Left ventricle myocardium inferior (tissue), 1 donor: ENCODE measurements around the gene SLC51A. TPM values are rescaled to one million over a fixed set of nuclear protein-coding genes. Genes with fewer than 3 reads are reported as not detected.

Experiments used
- DNase-seq: peaks from one replicate; pipeline ENCODE4 v3.0.0-alpha.2; 2020
- H3K27ac ChIP-seq: fragments of 200-600 bp; replicated peaks from 2 replicates; pipeline ENCODE4 v1.8.0; 2021
- H3K27me3 ChIP-seq: fragments of 200-600 bp; 2 replicates; pipeline ENCODE4 v1.8.0; 2021; ENCODE audit warnings: low read depth
- H3K36me3 ChIP-seq: fragments of 200-600 bp; 2 replicates; pipeline ENCODE4 v1.8.0; 2021
- H3K4me1 ChIP-seq: fragments of 200-600 bp; 2 replicates; pipeline ENCODE4 v1.8.0; 2021
- H3K4me3 ChIP-seq: fragments of 200-600 bp; 2 replicates; pipeline ENCODE4 v1.8.0; 2021; ENCODE audit warnings: mild to moderate bottlenecking, moderate library complexity
- H3K9me3 ChIP-seq: fragments of 200-600 bp; replicated peaks from 2 replicates; pipeline ENCODE4 v1.8.0; 2021
- intact Hi-C: fragments of 100-400 bp; cut with micrococcal nuclease; formaldehyde crosslinking; loops from one replicate; pipeline ENCODE4 v1.11.0; 2022
- total RNA-seq: library from RNA; stranded (reverse); fragmentation: NEBNext Ultra II Directional; extraction: Animal tissue kit (Norgen Biotek cat#: 25700); gene quantifications from one replicate; pipeline ENCODE4 v1.2.1, GENCODE V29; 2021
- TF ChIP-seq, protein P1 (sequence below): fragments of 200-600 bp; IDR thresholded peaks from 2 replicates; pipeline ENCODE4 v1.8.0; 2021; ENCODE audit warnings: antibody characterized with exemption, mild to moderate bottlenecking, borderline replicate concordance
- donor health status: DM: no; HTN: yes; CAD: no; lungs with severe emphysema.

SLC51A gene
- total RNA-seq, 1 donor from 2014 or later, result not detected

GRCh38 chr3:196219970-196220311 is 3.6 kb downstream of the SLC51A start:
- H3K9me3 ChIP-seq, result no peaks in the 10 kb centered on the region
- peak overlapping the region; percentile 53 for H3K4me3 ChIP-seq
- no peak for DNase-seq
- no peaks in the 10 kb centered on the region for H3K36me3 ChIP-seq
- H3K27ac ChIP-seq, result no peak overlapping the region
- intact Hi-C loops, result no loop called here
- peaks cover 12% of the 10 kb centered on the region for H3K4me1 ChIP-seq
- TF ChIP-seq, protein P1, sequence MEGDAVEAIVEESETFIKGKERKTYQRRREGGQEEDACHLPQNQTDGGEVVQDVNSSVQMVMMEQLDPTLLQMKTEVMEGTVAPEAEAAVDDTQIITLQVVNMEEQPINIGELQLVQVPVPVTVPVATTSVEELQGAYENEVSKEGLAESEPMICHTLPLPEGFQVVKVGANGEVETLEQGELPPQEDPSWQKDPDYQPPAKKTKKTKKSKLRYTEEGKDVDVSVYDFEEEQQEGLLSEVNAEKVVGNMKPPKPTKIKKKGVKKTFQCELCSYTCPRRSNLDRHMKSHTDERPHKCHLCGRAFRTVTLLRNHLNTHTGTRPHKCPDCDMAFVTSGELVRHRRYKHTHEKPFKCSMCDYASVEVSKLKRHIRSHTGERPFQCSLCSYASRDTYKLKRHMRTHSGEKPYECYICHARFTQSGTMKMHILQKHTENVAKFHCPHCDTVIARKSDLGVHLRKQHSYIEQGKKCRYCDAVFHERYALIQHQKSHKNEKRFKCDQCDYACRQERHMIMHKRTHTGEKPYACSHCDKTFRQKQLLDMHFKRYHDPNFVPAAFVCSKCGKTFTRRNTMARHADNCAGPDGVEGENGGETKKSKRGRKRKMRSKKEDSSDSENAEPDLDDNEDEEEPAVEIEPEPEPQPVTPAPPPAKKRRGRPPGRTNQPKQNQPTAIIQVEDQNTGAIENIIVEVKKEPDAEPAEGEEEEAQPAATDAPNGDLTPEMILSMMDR, result no peak
- H3K27me3 ChIP-seq, result peaks cover 20% of the 10 kb centered on the region

- Histone ChIP-seq H3K27me3 (peaks cover 14% of the 10 kb centered on the region), H3K4me3 (no peak overlapping the region), H3K9me3 (no peaks in the 10 kb centered on the region), H3K4me1 (peaks cover 12% of the 10 kb centered on the region), H3K27ac (no peak overlapping the region), H3K36me3 (no peaks in the 10 kb centered on the region)
- no peak for DNase-seq
- intact Hi-C loops, result no loop called here
- TF ChIP-seq, protein P1, result no peak
Observed at GRCh38 chr3:196220587-196220986, 4.3 kb downstream of the SLC51A start.

DNA sequence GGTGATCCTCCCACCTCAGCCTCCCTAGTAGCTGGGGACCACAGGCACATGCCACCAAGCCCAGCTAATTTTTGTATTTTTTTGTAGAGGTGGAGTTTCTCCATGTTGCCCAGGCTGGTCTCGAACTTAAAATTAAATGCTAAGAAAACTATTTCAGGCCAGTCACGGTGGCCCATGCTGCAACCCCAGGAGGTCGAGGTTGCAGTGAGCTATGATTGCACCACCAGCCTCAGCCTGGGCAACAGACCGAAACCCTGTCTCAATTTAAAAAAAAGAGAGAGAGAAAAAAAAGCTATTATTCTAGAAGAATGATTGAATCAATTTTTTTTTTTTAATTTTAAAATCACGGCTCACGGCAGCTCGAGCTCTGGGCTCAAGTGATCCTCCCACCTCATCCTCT is 4.7 kb downstream of the SLC51A start:
- no peak overlapping the region for H3K4me3 ChIP-seq
- no peaks in the 10 kb centered on the region for H3K36me3 ChIP-seq
- intact Hi-C loops, result no loop called here
- H3K27me3 ChIP-seq, result peaks cover 10% of the 10 kb centered on the region
- DNase-seq, result no peak
- no peaks in the 10 kb centered on the region for H3K9me3 ChIP-seq
- peaks cover 12% of the 10 kb centered on the region for H3K4me1 ChIP-seq
- no peak overlapping the region for H3K27ac ChIP-seq
- TF ChIP-seq, protein P1, result no peak

GRCh38 chr3:196222876-196223595 is 6.7 kb downstream of the SLC51A start:
- H3K4me3 ChIP-seq, result no peak overlapping the region
- peaks cover 24% of the 10 kb centered on the region for H3K4me1 ChIP-seq
- no peaks in the 10 kb centered on the region for H3K36me3 ChIP-seq
- TF ChIP-seq, protein P1, result no peak
- DNase-seq, result no peak
- no peaks in the 10 kb centered on the region for H3K9me3 ChIP-seq
- intact Hi-C loops, result no loop called here
- H3K27me3 ChIP-seq, result no peaks in the 10 kb centered on the region
- no peak overlapping the region for H3K27ac ChIP-seq

- peaks cover 17% of the 10 kb centered on the region for H3K4me1 ChIP-seq
- H3K4me3 ChIP-seq, result no peak overlapping the region
- H3K27me3 ChIP-seq, result no peaks in the 10 kb centered on the region
- H3K27ac ChIP-seq, result no peak overlapping the region
- no peaks in the 10 kb centered on the region for H3K36me3 ChIP-seq
- intact Hi-C loops, result no loop called here
- TF ChIP-seq, protein P1, result no peak
- H3K9me3 ChIP-seq, result no peaks in the 10 kb centered on the region
- no peak for DNase-seq
Observed at GRCh38 chr3:196225086-196225485, 8.8 kb downstream of the SLC51A start.
